ENCODE data around the gene UBTD2. TPM values are rescaled to one million over a fixed set of nuclear protein-coding genes. Genes with fewer than 3 reads are reported as not detected.
A peak's percentile ranks its signal among the peaks of the same experiment; 100 is the strongest.

UBTD2 gene
- polyA plus RNA-seq, 3 donors: 2.3 to 3.2 (median 2.6) TPM

DNA sequence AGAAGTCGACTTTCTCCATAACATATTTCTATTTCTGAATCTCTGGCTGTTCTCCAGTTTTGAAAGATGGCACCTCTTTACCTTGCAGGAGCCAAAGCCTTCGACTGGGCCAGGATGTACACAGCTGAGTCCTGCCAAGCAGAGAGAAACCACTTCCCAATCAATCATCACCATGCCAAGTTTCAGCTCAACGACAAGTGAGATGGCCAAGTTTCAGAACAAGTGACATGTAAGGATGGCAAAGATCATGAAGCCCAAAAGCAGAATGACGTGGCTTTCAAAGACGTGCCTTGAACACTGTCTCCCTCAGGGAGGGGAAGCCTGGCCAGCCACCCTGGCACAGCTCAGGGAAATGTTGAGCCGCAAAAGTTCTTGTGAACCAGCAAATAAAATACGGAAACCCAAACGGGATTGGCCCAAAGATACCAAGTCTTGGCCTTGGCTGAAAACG is 113.3 kb downstream of the UBTD2 start:
- 43% methylated on average over 7 of the region's 9 CpGs for WGBS (ENCODE audit: insufficient coverage)
- Histone ChIP-seq H3K4me1 (ENCODE audit: control insufficient read depth in 1 of 2, insufficient read depth in 2 of 2, low read length in 2 of 2) (peaks cover 37 to 65% of the 10 kb centered on the region in 2 donors), H4K20me1 (ENCODE audit: insufficient read depth, low read length) (peaks cover 100% of the 10 kb centered on the region), H3K9ac (ENCODE audit: insufficient read depth, low read length, poor library complexity, severe bottlenecking) (no peak overlapping the region), H3K27ac (ENCODE audit: low read depth in 1 of 2, low read length in 2 of 2) (peak overlapping the region in 1 of 2 donors; percentile 48), H3K9me3 (replicated peaks in 1 of 2; ENCODE audit: control insufficient read depth in 1 of 2, insufficient read depth in 1 of 2, low read length in 2 of 2) (no peaks in the 10 kb centered on the region), H3K27me3 (ENCODE audit: control insufficient read depth in 2 of 2, insufficient read depth in 2 of 2, low read length in 2 of 2) (no peaks in the 10 kb centered on the region), H3K36me3 (replicated peaks in 1 of 2; ENCODE audit: control insufficient read depth in 1 of 2, insufficient read depth in 2 of 2, low read length in 2 of 2) (peaks cover 34 to 71% of the 10 kb centered on the region in 2 donors), H3K4me3 (replicated peaks in 1 of 3; ENCODE audit: low read depth in 2 of 3, low read length in 3 of 3) (no peak overlapping the region), H3K79me2 (ENCODE audit: insufficient read depth, low read length) (peaks cover 100% of the 10 kb centered on the region), H3K4me2 (replicated peaks; ENCODE audit: extremely low read depth, low read length, poor library complexity, severe bottlenecking) (no peak overlapping the region), H2AFZ (ENCODE audit: insufficient read depth, low read depth, low read length, poor library complexity, severe bottlenecking) (no peak overlapping the region)
- no peak for DNase-seq
- Mint-ChIP-seq H3K27ac (peak overlapping the region in 4 of 7 donors; percentile 24 to 80 (median 48)), H3K4me3 (no peak overlapping the region), H3K27me3 (ENCODE audit: low read depth in 3 of 3) (peaks cover 0 to 5% (median 0%) of the 10 kb centered on the region in 3 donors), H3K9me3 (no peaks in the 10 kb centered on the region), H3K4me1 (peaks cover 73% of the 10 kb centered on the region), H3K36me3 (peaks cover 57 to 70% of the 10 kb centered on the region in 2 donors)
- TF ChIP-seq, protein P1, sequence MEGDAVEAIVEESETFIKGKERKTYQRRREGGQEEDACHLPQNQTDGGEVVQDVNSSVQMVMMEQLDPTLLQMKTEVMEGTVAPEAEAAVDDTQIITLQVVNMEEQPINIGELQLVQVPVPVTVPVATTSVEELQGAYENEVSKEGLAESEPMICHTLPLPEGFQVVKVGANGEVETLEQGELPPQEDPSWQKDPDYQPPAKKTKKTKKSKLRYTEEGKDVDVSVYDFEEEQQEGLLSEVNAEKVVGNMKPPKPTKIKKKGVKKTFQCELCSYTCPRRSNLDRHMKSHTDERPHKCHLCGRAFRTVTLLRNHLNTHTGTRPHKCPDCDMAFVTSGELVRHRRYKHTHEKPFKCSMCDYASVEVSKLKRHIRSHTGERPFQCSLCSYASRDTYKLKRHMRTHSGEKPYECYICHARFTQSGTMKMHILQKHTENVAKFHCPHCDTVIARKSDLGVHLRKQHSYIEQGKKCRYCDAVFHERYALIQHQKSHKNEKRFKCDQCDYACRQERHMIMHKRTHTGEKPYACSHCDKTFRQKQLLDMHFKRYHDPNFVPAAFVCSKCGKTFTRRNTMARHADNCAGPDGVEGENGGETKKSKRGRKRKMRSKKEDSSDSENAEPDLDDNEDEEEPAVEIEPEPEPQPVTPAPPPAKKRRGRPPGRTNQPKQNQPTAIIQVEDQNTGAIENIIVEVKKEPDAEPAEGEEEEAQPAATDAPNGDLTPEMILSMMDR (IDR thresholded peaks at IDR 0.05): no peak
- intact Hi-C loops (cut with micrococcal nuclease): no loop called here

DNA sequence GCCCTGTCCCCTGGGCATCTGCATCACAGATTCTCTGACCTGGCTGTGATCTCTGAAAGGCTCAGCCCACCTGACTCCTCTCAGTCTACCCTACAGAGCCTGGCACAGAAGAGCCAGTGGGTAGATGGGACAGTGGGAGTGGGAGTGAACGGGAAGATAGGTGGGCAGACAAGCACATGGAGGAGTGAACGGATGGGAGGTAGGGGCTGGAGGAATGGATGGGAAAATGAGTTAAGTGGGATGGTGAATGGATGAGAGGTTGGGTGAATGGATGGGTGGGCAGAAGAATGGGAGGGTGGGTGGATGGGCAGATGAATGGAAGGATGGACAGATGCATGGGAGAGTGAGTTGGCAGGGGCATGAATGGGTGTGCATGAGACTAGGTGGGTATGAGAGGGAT is 114.3 kb downstream of the UBTD2 start:
- Histone ChIP-seq H3K4me1 (ENCODE audit: control insufficient read depth in 1 of 2, insufficient read depth in 2 of 2, low read length in 2 of 2) (peaks cover 26 to 62% of the 10 kb centered on the region in 2 donors), H4K20me1 (ENCODE audit: insufficient read depth, low read length) (peaks cover 100% of the 10 kb centered on the region), H3K9me3 (replicated peaks in 1 of 2; ENCODE audit: control insufficient read depth in 1 of 2, insufficient read depth in 1 of 2, low read length in 2 of 2) (no peaks in the 10 kb centered on the region), H2AFZ (ENCODE audit: insufficient read depth, low read depth, low read length, poor library complexity, severe bottlenecking) (no peak overlapping the region), H3K9ac (ENCODE audit: insufficient read depth, low read length, poor library complexity, severe bottlenecking) (no peak overlapping the region), H3K27ac (ENCODE audit: low read depth in 1 of 2, low read length in 2 of 2) (peak overlapping the region in 1 of 2 donors; percentile 20), H3K4me2 (replicated peaks; ENCODE audit: extremely low read depth, low read length, poor library complexity, severe bottlenecking) (no peak overlapping the region), H3K27me3 (ENCODE audit: control insufficient read depth in 2 of 2, insufficient read depth in 2 of 2, low read length in 2 of 2) (no peaks in the 10 kb centered on the region), H3K79me2 (ENCODE audit: insufficient read depth, low read length) (peaks cover 100% of the 10 kb centered on the region), H3K36me3 (replicated peaks in 1 of 2; ENCODE audit: control insufficient read depth in 1 of 2, insufficient read depth in 2 of 2, low read length in 2 of 2) (peaks cover 34 to 81% of the 10 kb centered on the region in 2 donors), H3K4me3 (replicated peaks in 1 of 3; ENCODE audit: low read depth in 2 of 3, low read length in 3 of 3) (no peak overlapping the region)
- Mint-ChIP-seq H3K27me3 (ENCODE audit: low read depth in 3 of 3) (no peaks in the 10 kb centered on the region), H3K4me3 (no peak overlapping the region), H3K27ac (peak overlapping the region in 6 of 7 donors; percentile 62 to 90 (median 70)), H3K36me3 (peaks cover 57 to 73% of the 10 kb centered on the region in 2 donors), H3K9me3 (no peaks in the 10 kb centered on the region), H3K4me1 (peaks cover 68% of the 10 kb centered on the region)
- intact Hi-C loops (cut with micrococcal nuclease): no loop called here
- WGBS (ENCODE audit: insufficient coverage): 100% methylated on average over 2 of the region's 2 CpGs
- TF ChIP-seq, protein P1 (IDR thresholded peaks at IDR 0.05): no peak
- no peak for DNase-seq

Measured in CD14-positive monocyte (primary cell).